Stimulated activated naive CD8-positive, alpha-beta T cell treated with anti-CD3 and anti-CD28 coated beads, Interleukin-15, amount 100 ng/mL, for 72 hours (primary cell): ENCODE data around the gene TBX1.

Experiments used
- ATAC-seq: fragments of 150-1000 bp; cut with Tn5 transposase; 2 replicates; pipeline ENCODE4 v1.10.0; 2021; ENCODE audit warnings: mild to moderate bottlenecking, moderate library complexity
- DNase-seq, 2 donors: peaks; one replicate each; pipeline ENCODE4 v3.0.0; 2021 to 2022
- H3K27ac Mint-ChIP-seq, 2 donors: one replicate each; pipeline ENCODE4 v1.8.0; 2022; ENCODE audit warnings: mild to moderate bottlenecking in 2 of 2, mixed read lengths in 2 of 2, moderate library complexity in 2 of 2
- H3K27me3 Mint-ChIP-seq: one replicate; pipeline ENCODE4 v1.8.0; 2022; ENCODE audit warnings: mixed read lengths
- H3K4me1 Mint-ChIP-seq: one replicate; pipeline ENCODE4 v1.8.0; 2022; ENCODE audit warnings: mild to moderate bottlenecking, mixed read lengths
- H3K4me3 Mint-ChIP-seq, 2 donors: one replicate each; pipeline ENCODE4 v1.8.0; 2022; ENCODE audit warnings: mild to moderate bottlenecking in 2 of 2, mixed read lengths in 2 of 2, moderate library complexity in 1 of 2
- H3K9me3 Mint-ChIP-seq, 2 donors: one replicate each; pipeline ENCODE4 v1.8.0; 2022; ENCODE audit warnings: mixed read lengths in 2 of 2

Gene TBX1

GRCh38 chr22:19753996-19754700, 6.4 kb upstream of the TBX1 start:
- Mint-ChIP-seq H3K27me3 (peaks cover 68% of the 10 kb centered on the region), H3K4me3 (no peak overlapping the region), H3K27ac (no peak overlapping the region), H3K4me1 (peaks cover 32% of the 10 kb centered on the region), H3K9me3 (no peaks in the 10 kb centered on the region)
- ATAC-seq (no peak), DNase-seq (no peak)

GRCh38 chr22:19754701-19755144, 5.9 kb upstream of the TBX1 start:
- Mint-ChIP-seq H3K4me3 (peak overlapping the region in 1 of 2 donors; percentile 34), H3K4me1 (peaks cover 38% of the 10 kb centered on the region), H3K9me3 (no peaks in the 10 kb centered on the region), H3K27me3 (peaks cover 74% of the 10 kb centered on the region), H3K27ac (no peak overlapping the region)
- DNase-seq = no peak
- no peak for ATAC-seq

- Mint-ChIP-seq H3K9me3 (no peaks in the 10 kb centered on the region), H3K27me3 (peaks cover 79% of the 10 kb centered on the region), H3K4me1 (peaks cover 43% of the 10 kb centered on the region), H3K27ac (no peak overlapping the region), H3K4me3 (peak overlapping the region in 1 of 2 donors; percentile 34)
- ATAC-seq (no peak), DNase-seq (no peak)
Measured at GRCh38 chr22:19755145-19755710, 5.3 kb upstream of the TBX1 start.

- DNase-seq (no peak), ATAC-seq (no peak)
- peaks cover 46% of the 10 kb centered on the region for H3K4me1 Mint-ChIP-seq
- H3K27me3 Mint-ChIP-seq = peaks cover 83% of the 10 kb centered on the region
- H3K27ac Mint-ChIP-seq = no peak overlapping the region
- peak overlapping the region; percentile 11 to 50 for H3K4me3 Mint-ChIP-seq
- H3K9me3 Mint-ChIP-seq = no peaks in the 10 kb centered on the region
Measured at GRCh38 chr22:19755722-19756287, 4.8 kb upstream of the TBX1 start.

- peak; percentile 72 for ATAC-seq
- no peaks in the 10 kb centered on the region for H3K9me3 Mint-ChIP-seq
- peaks cover 46% of the 10 kb centered on the region for H3K4me1 Mint-ChIP-seq
- no peak overlapping the region for H3K27ac Mint-ChIP-seq
- peaks cover 86% of the 10 kb centered on the region for H3K27me3 Mint-ChIP-seq
- H3K4me3 Mint-ChIP-seq = peak overlapping the region; percentile 33 to 74
- peak; percentile 59 to 72 for DNase-seq
Measured at GRCh38 chr22:19756288-19757128, 4.1 kb upstream of the TBX1 start.

GRCh38 chr22:19757140-19757984, 3.2 kb upstream of the TBX1 start:
- Mint-ChIP-seq H3K27ac (no peak overlapping the region), H3K27me3 (peaks cover 95% of the 10 kb centered on the region)
- ATAC-seq = no peak

GRCh38 chr22:19757985-19758895, 2.3 kb upstream of the TBX1 start:
- H3K9me3 Mint-ChIP-seq = no peaks in the 10 kb centered on the region
- no peak for ATAC-seq
- H3K4me3 Mint-ChIP-seq = no peak overlapping the region
- peaks cover 95% of the 10 kb centered on the region for H3K27me3 Mint-ChIP-seq
- peaks cover 46% of the 10 kb centered on the region for H3K4me1 Mint-ChIP-seq
- H3K27ac Mint-ChIP-seq = no peak overlapping the region
- no peak for DNase-seq

More at GRCh38 chr22:19757140-19757984, 3.2 kb upstream of the TBX1 start:
- Mint-ChIP-seq H3K9me3 (no peaks in the 10 kb centered on the region), H3K4me1 (peaks cover 46% of the 10 kb centered on the region), H3K4me3 (peak overlapping the region; percentile 65 to 74)
- DNase-seq = no peak

GRCh38 chr22:19758896-19759426, 1.6 kb upstream of the TBX1 start:
- Mint-ChIP-seq H3K27me3 (peaks cover 95% of the 10 kb centered on the region), H3K4me1 (peaks cover 46% of the 10 kb centered on the region)

GRCh38 chr22:19759427-19760057, 1.0 kb upstream of the TBX1 start:
- DNase-seq (no peak), ATAC-seq (no peak)
- peaks cover 46% of the 10 kb centered on the region for H3K4me1 Mint-ChIP-seq
- H3K27ac Mint-ChIP-seq = no peak overlapping the region
- H3K27me3 Mint-ChIP-seq = peaks cover 95% of the 10 kb centered on the region
- peak overlapping the region; percentile 75 to 96 for H3K4me3 Mint-ChIP-seq
- H3K9me3 Mint-ChIP-seq = no peaks in the 10 kb centered on the region

More at GRCh38 chr22:19758896-19759426, 1.6 kb upstream of the TBX1 start:
- ATAC-seq = no peak
- no peak for DNase-seq
- H3K27ac Mint-ChIP-seq = no peak overlapping the region
- no peaks in the 10 kb centered on the region for H3K9me3 Mint-ChIP-seq
- peak overlapping the region in 1 of 2 donors; percentile 58 for H3K4me3 Mint-ChIP-seq

- ATAC-seq (no peak), DNase-seq (no peak)
- H3K9me3 Mint-ChIP-seq = no peaks in the 10 kb centered on the region
- peaks cover 41% of the 10 kb centered on the region for H3K4me1 Mint-ChIP-seq
- peak overlapping the region; percentile 62 to 73 for H3K4me3 Mint-ChIP-seq
- H3K27ac Mint-ChIP-seq = no peak overlapping the region
- H3K27me3 Mint-ChIP-seq = peaks cover 93% of the 10 kb centered on the region
Measured at GRCh38 chr22:19760951-19761724, 560 bp downstream of the TBX1 start.

GRCh38 chr22:19761725-19762567, 1.4 kb downstream of the TBX1 start:
- peaks cover 37% of the 10 kb centered on the region for H3K4me1 Mint-ChIP-seq
- DNase-seq = no peak
- peaks cover 88% of the 10 kb centered on the region for H3K27me3 Mint-ChIP-seq
- H3K4me3 Mint-ChIP-seq = peak overlapping the region; percentile 62 to 73
- H3K27ac Mint-ChIP-seq = no peak overlapping the region
- no peak for ATAC-seq
- no peaks in the 10 kb centered on the region for H3K9me3 Mint-ChIP-seq
